Loucy (cell line): ENCODE data around the gene RIT2.

Experiments used
- H2AFZ ChIP-seq: fragments of 200-600 bp; sonication (generic); 2 replicates; pipeline ENCODE4 v1.6.0; 2016; ENCODE audit warnings: antibody characterized with exemption, mild to moderate bottlenecking, low read length, moderate library complexity
- H3F3A ChIP-seq: fragments of 200-600 bp; 2 replicates; pipeline ENCODE4 v1.6.0; 2016; ENCODE audit warnings: antibody characterized with exemption, low read depth, mild to moderate bottlenecking
- H3K27me3 ChIP-seq: fragments of 200-600 bp; sonication (generic); 2 replicates; pipeline ENCODE4 v1.6.1; 2014; ENCODE audit warnings: low read length, mild to moderate bottlenecking; ENCODE audit not compliant: insufficient read depth, poor library complexity, severe bottlenecking
- H3K36me3 ChIP-seq: fragments of 200-600 bp; sonication (generic); 2 replicates; pipeline ENCODE4 v1.6.1; 2016; ENCODE audit warnings: low read length; ENCODE audit not compliant: insufficient read depth
- H3K4me1 ChIP-seq: fragments of 200-600 bp; sonication (generic); 2 replicates; pipeline ENCODE4 v1.5.1; 2014; ENCODE audit warnings: low read length, mild to moderate bottlenecking; ENCODE audit not compliant: insufficient read depth, poor library complexity, severe bottlenecking
- H3K4me2 ChIP-seq: fragments of 200-600 bp; sonication (generic); 2 replicates; pipeline ENCODE4 v1.6.0; 2014; ENCODE audit warnings: antibody characterized with exemption, low read length, low read depth, mild to moderate bottlenecking; ENCODE audit not compliant: poor library complexity, severe bottlenecking
- H3K4me3 ChIP-seq: fragments of 200-600 bp; sonication (generic); 2 replicates; pipeline ENCODE4 v1.5.1; 2014; ENCODE audit warnings: low read length, mild to moderate bottlenecking, mixed read lengths; ENCODE audit not compliant: poor library complexity, severe bottlenecking
- H3K79me2 ChIP-seq: fragments of 200-600 bp; sonication (generic); 2 replicates; pipeline ENCODE4 v1.6.1; 2014; ENCODE audit warnings: low read length; ENCODE audit not compliant: insufficient read depth
- H3K9ac ChIP-seq: fragments of 200-600 bp; sonication (generic); 2 replicates; pipeline ENCODE4 v1.6.0; 2014; ENCODE audit warnings: mild to moderate bottlenecking, low read depth, low read length, moderate library complexity; ENCODE audit not compliant: poor library complexity, severe bottlenecking
- H3K9me2 ChIP-seq: fragments of 200-600 bp; sonication (generic); replicated peaks from 2 replicates; pipeline ENCODE4 v1.6.1; 2016; ENCODE audit warnings: low read depth, low read length, mixed read lengths
- H3K9me3 ChIP-seq: fragments of 200-600 bp; sonication (generic); 2 replicates; pipeline ENCODE4 v1.6.1; 2014; ENCODE audit warnings: mild to moderate bottlenecking, antibody characterized with exemption, low read length, low read depth; ENCODE audit not compliant: insufficient read depth
- H4K20me1 ChIP-seq: fragments of 200-600 bp; sonication (generic); 2 replicates; pipeline ENCODE4 v1.6.0; 2014; ENCODE audit warnings: antibody characterized with exemption, low read length, mild to moderate bottlenecking; ENCODE audit not compliant: insufficient read depth, poor library complexity, severe bottlenecking
- CTCF ChIP-seq: fragments of 200-600 bp; sonication (generic); conservative IDR thresholded peaks from 2 replicates; pipeline ENCODE4 v1.5.1; 2014; ENCODE audit warnings: mild to moderate bottlenecking, antibody characterized with exemption, low read length
- EZH2phosphoT487 ChIP-seq: fragments of 200-600 bp; IDR thresholded peaks from 2 replicates; pipeline ENCODE4 v1.6.1; 2018; ENCODE audit warnings: antibody characterized with exemption, mild to moderate bottlenecking, moderate library complexity, borderline replicate concordance

The RIT2 gene

GRCh38 chr18:43116699-43117294 lies 1.3 kb upstream of the RIT2 start:
- Histone ChIP-seq H3K27me3 (no peaks in the 10 kb centered on the region), H4K20me1 (no peaks in the 10 kb centered on the region), H3K4me1 (no peaks in the 10 kb centered on the region), H3K9ac (no peak overlapping the region), H3K4me3 (no peak overlapping the region), H3K36me3 (no peaks in the 10 kb centered on the region), H3K4me2 (no peak overlapping the region), H3K9me2 (no peaks in the 10 kb centered on the region), H2AFZ (no peak overlapping the region), H3K9me3 (no peaks in the 10 kb centered on the region), H3K79me2 (no peaks in the 10 kb centered on the region), H3F3A (no peaks in the 10 kb centered on the region)
- TF ChIP-seq CTCF: no peak
- no peak for TF ChIP-seq EZH2phosphoT487

GRCh38 chr18:43113220-43113895 lies 2.1 kb downstream of the RIT2 start:
- H3K9me3 ChIP-seq: no peaks in the 10 kb centered on the region
- no peaks in the 10 kb centered on the region for H3K4me1 ChIP-seq
- no peak overlapping the region for H3K9ac ChIP-seq
- TF ChIP-seq EZH2phosphoT487: no peak
- TF ChIP-seq CTCF: no peak
- no peaks in the 10 kb centered on the region for H4K20me1 ChIP-seq
- no peak overlapping the region for H3K4me2 ChIP-seq
- no peaks in the 10 kb centered on the region for H3K9me2 ChIP-seq
- H3K36me3 ChIP-seq: no peaks in the 10 kb centered on the region
- H3K4me3 ChIP-seq: no peak overlapping the region
- no peaks in the 10 kb centered on the region for H3F3A ChIP-seq
- no peaks in the 10 kb centered on the region for H3K27me3 ChIP-seq
- H3K79me2 ChIP-seq: no peaks in the 10 kb centered on the region
- no peak overlapping the region for H2AFZ ChIP-seq

GRCh38 chr18:43108882-43109281 lies 6.6 kb downstream of the RIT2 start:
- no peak overlapping the region for H3K4me2 ChIP-seq
- no peaks in the 10 kb centered on the region for H4K20me1 ChIP-seq
- H3K36me3 ChIP-seq: no peaks in the 10 kb centered on the region
- H3K79me2 ChIP-seq: no peaks in the 10 kb centered on the region
- H2AFZ ChIP-seq: no peak overlapping the region
- no peaks in the 10 kb centered on the region for H3K9me3 ChIP-seq
- no peaks in the 10 kb centered on the region for H3K9me2 ChIP-seq
- no peaks in the 10 kb centered on the region for H3K27me3 ChIP-seq
- no peaks in the 10 kb centered on the region for H3F3A ChIP-seq
- H3K4me3 ChIP-seq: no peak overlapping the region
- H3K4me1 ChIP-seq: no peaks in the 10 kb centered on the region
- no peak overlapping the region for H3K9ac ChIP-seq
- TF ChIP-seq CTCF (no peak), EZH2phosphoT487 (no peak)
